ENCODE data around the gene SFRP2.

The SFRP2 gene
- 0 to 0.10 reads per million in 2 donors for total RNA-seq

- no peak for DNase-seq
These were observed at the start of gene SFRP2 for GRCh38 chr4:153788413-153789276. Gene SFRP2, minus strand, starts transcription at chr4:153789083. Its CDS starts 248 bp downstream, at chr4:153788835.

GRCh38 chr4:153838564-153838963 lies 49.7 kb upstream of the SFRP2 start:
- no peak for DNase-seq

- DNase-seq: no peak
These were observed 46.0 kb upstream of the SFRP2 start for GRCh38 chr4:153834901-153835300.

GRCh38 chr4:153832720-153833287 lies 43.9 kb upstream of the SFRP2 start:
- DNase-seq: no peak

GRCh38 chr4:153832054-153832453 lies 43.2 kb upstream of the SFRP2 start:
- no peak for DNase-seq

GRCh38 chr4:153831245-153831644 lies 42.4 kb upstream of the SFRP2 start:
- no peak for DNase-seq

- no peak for DNase-seq
These were observed 36.8 kb upstream of the SFRP2 start for GRCh38 chr4:153825691-153826090.

GRCh38 chr4:153825126-153825525 lies 36.2 kb upstream of the SFRP2 start:
- no peak for DNase-seq

GRCh38 chr4:153824501-153824900 lies 35.6 kb upstream of the SFRP2 start:
- DNase-seq: no peak

GRCh38 chr4:153823483-153823882 lies 34.6 kb upstream of the SFRP2 start:
- no peak for DNase-seq

- no peak for DNase-seq
These were observed 33.4 kb upstream of the SFRP2 start for GRCh38 chr4:153822316-153822715.

GRCh38 chr4:153817466-153817865 lies 28.6 kb upstream of the SFRP2 start:
- no peak for DNase-seq

- DNase-seq: no peak
These were observed 27.7 kb upstream of the SFRP2 start for GRCh38 chr4:153816542-153816941.

GRCh38 chr4:153814789-153815188 lies 25.9 kb upstream of the SFRP2 start:
- DNase-seq: no peak

GRCh38 chr4:153809916-153810810 lies 21.3 kb upstream of the SFRP2 start:
- no peak for DNase-seq

- no peak for DNase-seq
These were observed 20.4 kb upstream of the SFRP2 start for GRCh38 chr4:153809307-153809706.

GRCh38 chr4:153808175-153808574 lies 19.3 kb upstream of the SFRP2 start:
- DNase-seq: no peak

GRCh38 chr4:153806073-153806472 lies 17.2 kb upstream of the SFRP2 start:
- DNase-seq: no peak

GRCh38 chr4:153804722-153805121 lies 15.8 kb upstream of the SFRP2 start:
- no peak for DNase-seq

- DNase-seq: no peak
These were observed 10.8 kb upstream of the SFRP2 start for GRCh38 chr4:153799694-153800074.

- DNase-seq: no peak
These were observed 10.2 kb upstream of the SFRP2 start for GRCh38 chr4:153798901-153799693.

- no peak for DNase-seq
These were observed 9.5 kb upstream of the SFRP2 start for GRCh38 chr4:153798420-153798819.

GRCh38 chr4:153794006-153794405 lies 5.1 kb upstream of the SFRP2 start:
- no peak for DNase-seq
